Left ventricle myocardium inferior (tissue), 1 donor: Measurements from ENCODE around the gene DCAF6. TPM values are rescaled to one million over a fixed set of nuclear protein-coding genes. Genes with fewer than 3 reads are reported as not detected.
A peak's percentile ranks its signal among the peaks of the same experiment; 100 is the strongest.

Experiments
- DNase-seq: peaks from one replicate; pipeline ENCODE4 v3.0.0-alpha.2; 2020
- H3K27ac ChIP-seq: fragments of 200-600 bp; replicated peaks from 2 replicates; pipeline ENCODE4 v1.8.0; 2021
- H3K27me3 ChIP-seq: fragments of 200-600 bp; 2 replicates; pipeline ENCODE4 v1.8.0; 2021; ENCODE audit warnings: low read depth
- H3K36me3 ChIP-seq: fragments of 200-600 bp; 2 replicates; pipeline ENCODE4 v1.8.0; 2021
- H3K4me1 ChIP-seq: fragments of 200-600 bp; 2 replicates; pipeline ENCODE4 v1.8.0; 2021
- H3K4me3 ChIP-seq: fragments of 200-600 bp; 2 replicates; pipeline ENCODE4 v1.8.0; 2021; ENCODE audit warnings: mild to moderate bottlenecking, moderate library complexity
- H3K9me3 ChIP-seq: fragments of 200-600 bp; replicated peaks from 2 replicates; pipeline ENCODE4 v1.8.0; 2021
- CTCF ChIP-seq: fragments of 200-600 bp; IDR thresholded peaks from 2 replicates; pipeline ENCODE4 v1.8.0; 2021; ENCODE audit warnings: antibody characterized with exemption, mild to moderate bottlenecking, borderline replicate concordance
- intact Hi-C: fragments of 100-400 bp; cut with micrococcal nuclease; formaldehyde crosslinking; loops from one replicate; pipeline ENCODE4 v1.11.0; 2022
- total RNA-seq: library from RNA; stranded (reverse); fragmentation: NEBNext Ultra II Directional; extraction: Animal tissue kit (Norgen Biotek cat#: 25700); gene quantifications from one replicate; pipeline ENCODE4 v1.2.1, GENCODE V29; 2021
- donor health status: DM: no; HTN: yes; CAD: no; lungs with severe emphysema.

The DCAF6 gene
- total RNA-seq, 1 donor from 2014 or later = 196 TPM

- Histone ChIP-seq H3K36me3 (no peaks in the 10 kb centered on the region), H3K27ac (no peak overlapping the region), H3K27me3 (no peaks in the 10 kb centered on the region), H3K4me3 (no peak overlapping the region), H3K4me1 (peaks cover 7% of the 10 kb centered on the region), H3K9me3 (no peaks in the 10 kb centered on the region)
- peak; percentile 38 for DNase-seq
- TF ChIP-seq CTCF = no peak
- intact Hi-C loops = no loop called here
These were observed 37.2 kb upstream of the DCAF6 start for GRCh38 chr1:167899253-167899681.

DNA sequence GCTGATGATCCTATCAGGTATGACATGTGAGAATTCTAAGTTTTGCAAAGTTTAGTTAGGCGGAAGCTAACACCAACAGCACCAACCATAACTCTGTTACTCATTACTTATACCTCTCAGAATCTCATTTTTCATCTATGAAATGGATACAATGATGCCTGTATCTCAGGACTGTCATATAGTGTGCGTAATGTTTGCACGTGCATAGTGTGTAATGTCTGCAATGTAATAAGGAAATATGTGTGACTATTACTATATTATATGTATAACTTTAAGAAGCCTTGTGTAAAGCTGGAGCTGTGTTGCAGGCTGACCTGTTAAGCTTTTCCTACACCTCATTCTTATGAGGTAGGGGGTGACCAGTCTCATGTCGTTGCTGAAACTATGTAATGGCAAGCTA lies 35.6 kb upstream of the DCAF6 start:
- Histone ChIP-seq H3K36me3 (no peaks in the 10 kb centered on the region), H3K4me1 (peaks cover 7% of the 10 kb centered on the region), H3K4me3 (no peak overlapping the region), H3K27me3 (no peaks in the 10 kb centered on the region), H3K9me3 (no peaks in the 10 kb centered on the region), H3K27ac (no peak overlapping the region)
- DNase-seq = no peak
- TF ChIP-seq CTCF = no peak
- intact Hi-C loops = no loop called here

GRCh38 chr1:167904652-167905130 lies 31.8 kb upstream of the DCAF6 start:
- H3K4me3 ChIP-seq = no peak overlapping the region
- no peaks in the 10 kb centered on the region for H3K27me3 ChIP-seq
- no peak for DNase-seq
- no peak overlapping the region for H3K27ac ChIP-seq
- peaks cover 6% of the 10 kb centered on the region for H3K9me3 ChIP-seq
- H3K36me3 ChIP-seq = no peaks in the 10 kb centered on the region
- TF ChIP-seq CTCF = no peak
- intact Hi-C loops = no loop called here
- H3K4me1 ChIP-seq = no peaks in the 10 kb centered on the region

- H3K27ac ChIP-seq = no peak overlapping the region
- H3K27me3 ChIP-seq = no peaks in the 10 kb centered on the region
- H3K4me1 ChIP-seq = no peaks in the 10 kb centered on the region
- DNase-seq = no peak
- peaks cover 11% of the 10 kb centered on the region for H3K9me3 ChIP-seq
- intact Hi-C loops = no loop called here
- H3K36me3 ChIP-seq = no peaks in the 10 kb centered on the region
- TF ChIP-seq CTCF = no peak
- no peak overlapping the region for H3K4me3 ChIP-seq
These were observed 31.3 kb upstream of the DCAF6 start for GRCh38 chr1:167905182-167905581.

DNA sequence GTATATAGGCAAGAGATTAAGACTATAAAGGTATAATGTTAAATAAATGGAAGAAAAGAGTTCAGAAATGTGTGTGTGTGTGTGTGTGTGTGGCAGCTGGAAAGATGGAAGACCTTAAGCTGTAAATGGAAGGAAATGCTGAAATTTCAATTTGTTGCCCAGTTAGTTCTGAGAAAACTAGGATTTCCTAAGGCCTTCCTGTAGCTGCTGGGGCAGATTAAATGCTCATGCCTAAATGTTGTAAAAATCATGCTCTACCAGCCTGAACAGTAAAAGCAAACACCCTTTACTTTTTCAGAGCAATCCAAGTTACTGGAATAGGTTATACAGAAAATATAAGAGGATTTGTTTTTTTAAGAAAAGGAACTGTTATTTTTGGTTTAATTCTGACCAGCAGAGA lies 30.8 kb upstream of the DCAF6 start:
- Histone ChIP-seq H3K27me3 (no peaks in the 10 kb centered on the region), H3K4me1 (peaks cover 4% of the 10 kb centered on the region), H3K4me3 (no peak overlapping the region), H3K9me3 (peaks cover 11% of the 10 kb centered on the region), H3K36me3 (no peaks in the 10 kb centered on the region), H3K27ac (no peak overlapping the region)
- no peak for DNase-seq
- TF ChIP-seq CTCF = no peak
- intact Hi-C loops = no loop called here

- DNase-seq = no peak
- H3K4me1 ChIP-seq = peaks cover 12% of the 10 kb centered on the region
- TF ChIP-seq CTCF = no peak
- H3K9me3 ChIP-seq = peaks cover 11% of the 10 kb centered on the region
- intact Hi-C loops = no loop called here
- no peaks in the 10 kb centered on the region for H3K36me3 ChIP-seq
- H3K4me3 ChIP-seq = no peak overlapping the region
- no peaks in the 10 kb centered on the region for H3K27me3 ChIP-seq
- H3K27ac ChIP-seq = no peak overlapping the region
These were observed 26.7 kb upstream of the DCAF6 start for GRCh38 chr1:167909691-167910180.
